GM18507 (cell line): ENCODE results near the gene BCAS3.

Experiments
- DNase-seq: peaks from one replicate; pipeline ENCODE4 v3.0.0; 2011; ENCODE audit warnings: low read depth; ENCODE audit not compliant: insufficient read length; ENCODE audit errors: extremely low spot score
- FAIRE-seq: peaks from 2 replicates; lab custom pipeline; 2011; peaks lifted over from hg19 to GRCh38; lab: Jason Lieb, UNC

The BCAS3 gene

DNA sequence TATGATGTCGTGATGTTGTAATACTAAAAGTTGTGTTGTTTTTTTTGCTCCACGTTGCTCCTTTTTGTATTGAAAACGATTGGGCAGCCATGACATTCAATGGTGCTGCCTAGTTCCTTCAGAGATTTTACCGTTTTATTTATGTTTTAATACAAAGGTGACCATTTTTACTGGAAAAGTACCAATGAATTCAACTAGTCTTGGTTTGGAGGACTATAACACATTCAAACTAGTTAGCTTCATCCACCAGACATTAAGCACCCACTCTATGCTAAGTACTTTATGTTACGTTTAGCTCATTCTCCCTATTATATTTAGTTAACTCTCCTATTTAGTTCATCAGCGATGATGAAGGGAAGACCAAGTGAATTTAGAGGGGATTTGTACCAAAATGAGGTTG, 605.4 kb downstream of the BCAS3 start:
- FAIRE-seq (no peak), DNase-seq (no peak)

DNA sequence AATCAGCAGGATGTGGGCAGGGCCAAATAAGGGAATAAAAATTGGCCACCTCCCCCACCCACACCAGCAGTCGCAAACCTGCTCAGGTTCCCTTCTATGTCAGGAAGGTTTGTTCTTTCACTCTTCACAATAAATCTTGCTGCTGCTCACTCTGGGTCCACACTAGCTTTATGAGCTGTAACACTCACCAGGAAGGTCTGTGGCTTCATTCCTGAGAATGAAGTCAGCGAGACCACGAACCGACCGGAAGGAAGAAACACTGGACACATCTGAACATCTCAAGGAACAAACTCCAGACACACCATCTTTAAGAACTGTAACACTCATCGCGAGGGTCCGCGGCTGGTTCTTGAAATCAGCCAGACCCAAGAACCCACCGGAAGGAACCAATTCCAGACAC, 606.5 kb downstream of the BCAS3 start:
- FAIRE-seq = no peak
- no peak for DNase-seq

DNA sequence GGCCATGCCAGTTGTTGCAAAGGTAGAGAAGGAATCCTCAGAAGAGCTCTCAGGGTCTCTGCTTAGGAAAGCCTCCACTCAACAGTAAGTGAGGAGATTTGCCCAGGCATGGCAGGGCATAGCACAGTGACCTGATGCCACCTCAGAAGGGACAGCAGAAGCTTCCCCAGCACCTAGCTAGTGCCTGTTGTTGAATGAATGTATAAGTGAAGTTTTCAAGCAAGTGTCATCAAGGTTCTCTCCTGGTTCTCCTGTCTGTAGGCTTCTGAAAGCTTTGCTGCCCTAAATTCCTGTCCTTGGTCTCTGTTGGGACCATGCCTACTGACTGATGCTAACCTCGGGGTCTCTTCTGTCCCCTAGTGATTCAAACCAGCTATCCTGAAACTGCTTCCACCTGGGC, 607.1 kb downstream of the BCAS3 start:
- DNase-seq (no peak), FAIRE-seq (no peak)

DNA sequence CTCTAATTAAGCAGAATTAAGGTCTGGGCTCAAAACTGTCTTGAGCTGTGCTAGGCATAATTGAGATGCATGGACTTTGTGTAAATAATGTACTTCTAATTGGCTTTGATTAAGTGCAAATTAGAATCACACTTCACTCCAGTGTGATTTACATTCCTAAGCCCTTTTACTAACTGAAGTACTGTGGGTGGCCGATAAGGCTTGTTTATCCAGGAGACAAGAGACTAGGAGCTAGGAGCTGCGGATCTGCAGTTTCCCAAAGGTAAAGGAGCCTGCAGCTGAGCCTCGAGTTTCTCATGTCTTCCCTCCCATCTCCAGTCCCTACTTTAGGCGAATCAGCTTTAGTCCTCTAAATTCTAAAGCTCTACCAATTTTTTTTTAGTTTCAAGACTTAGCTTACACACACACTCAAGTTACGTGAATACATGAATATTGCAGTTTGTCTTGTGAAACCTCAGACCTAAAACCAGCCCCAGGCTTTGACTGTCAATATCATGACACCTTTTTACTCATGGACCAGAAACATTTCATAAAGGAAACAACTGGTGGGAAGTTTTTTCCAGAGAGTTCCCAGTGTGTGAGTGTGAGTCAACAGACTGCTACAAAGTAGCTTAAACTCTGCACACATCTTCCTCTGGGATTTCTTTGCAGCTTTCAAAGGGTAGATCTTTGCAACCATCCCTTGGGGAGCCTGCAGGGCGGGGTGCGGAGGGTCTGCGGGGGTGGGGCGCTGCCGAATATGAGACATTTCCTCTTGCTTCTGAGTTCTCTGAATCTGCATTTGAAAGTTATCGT, 608.1 kb downstream of the BCAS3 start:
- no peak for DNase-seq
- FAIRE-seq = no peak

DNA sequence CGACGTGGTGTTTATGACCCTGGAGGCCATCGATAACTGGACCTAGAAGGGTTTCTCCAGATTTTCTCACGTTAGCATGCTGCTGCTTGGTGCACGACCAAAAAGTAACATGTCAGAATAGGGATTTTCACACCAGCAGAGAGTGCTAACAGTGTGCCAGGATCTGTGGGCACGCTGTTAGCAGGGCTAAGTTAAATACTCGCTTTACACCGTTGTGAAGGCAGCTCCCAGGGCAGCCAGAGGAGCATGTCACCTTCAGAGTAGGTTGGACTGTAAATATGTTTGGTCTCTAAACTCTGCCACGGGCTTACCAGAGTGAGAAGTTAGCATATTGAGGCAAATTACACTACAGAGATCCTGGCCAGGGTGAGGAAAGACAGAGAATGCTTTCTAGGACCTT, 608.8 kb downstream of the BCAS3 start:
- no peak for FAIRE-seq
- DNase-seq = no peak

DNA sequence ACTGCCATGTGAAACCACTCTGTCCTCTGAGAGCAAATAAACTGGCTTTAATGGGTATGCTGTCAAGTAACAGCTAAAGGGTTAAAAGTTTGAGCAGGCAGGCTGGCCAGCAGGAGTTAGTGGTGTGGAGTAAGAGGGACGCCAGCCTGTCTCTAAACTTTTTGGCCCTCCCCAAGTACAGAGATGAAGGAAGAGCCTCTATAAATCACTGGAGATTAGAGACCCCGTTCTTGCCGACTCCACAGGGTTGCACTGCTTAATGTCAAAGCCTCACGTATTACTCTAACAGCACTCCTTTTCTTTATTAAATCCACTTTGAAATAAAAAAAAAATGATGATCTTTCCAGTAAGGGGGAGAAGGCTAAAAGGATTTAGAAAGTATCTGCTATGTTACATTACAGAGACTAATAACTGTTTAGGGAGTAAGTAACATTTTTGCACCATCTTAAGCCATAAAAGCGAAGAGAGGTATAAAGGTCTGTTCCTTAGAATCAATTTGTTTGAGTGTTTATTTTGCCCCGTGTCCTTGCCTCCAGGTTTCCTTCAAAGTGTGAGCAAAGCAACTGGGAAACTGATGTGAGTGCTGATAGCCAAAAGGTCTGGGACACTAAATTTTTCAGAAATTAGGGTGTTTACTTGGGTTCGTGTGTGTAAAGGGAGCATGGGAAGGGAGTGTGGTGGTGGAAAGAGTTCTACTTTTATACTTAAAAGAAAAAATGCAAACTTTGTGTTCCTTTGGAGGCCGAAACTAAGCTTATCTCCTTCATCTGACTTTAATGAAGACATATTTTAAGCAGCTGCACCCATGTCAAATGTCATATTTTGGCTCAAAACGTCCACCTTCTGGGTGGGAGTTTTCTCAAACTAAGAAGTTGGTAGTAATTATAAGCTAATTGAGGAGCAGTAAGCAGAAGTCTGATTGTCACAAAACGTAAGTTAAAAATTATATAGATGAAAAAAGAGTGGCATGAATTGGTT, 612.0 kb downstream of the BCAS3 start:
- FAIRE-seq (no peak), DNase-seq (no peak)

DNA sequence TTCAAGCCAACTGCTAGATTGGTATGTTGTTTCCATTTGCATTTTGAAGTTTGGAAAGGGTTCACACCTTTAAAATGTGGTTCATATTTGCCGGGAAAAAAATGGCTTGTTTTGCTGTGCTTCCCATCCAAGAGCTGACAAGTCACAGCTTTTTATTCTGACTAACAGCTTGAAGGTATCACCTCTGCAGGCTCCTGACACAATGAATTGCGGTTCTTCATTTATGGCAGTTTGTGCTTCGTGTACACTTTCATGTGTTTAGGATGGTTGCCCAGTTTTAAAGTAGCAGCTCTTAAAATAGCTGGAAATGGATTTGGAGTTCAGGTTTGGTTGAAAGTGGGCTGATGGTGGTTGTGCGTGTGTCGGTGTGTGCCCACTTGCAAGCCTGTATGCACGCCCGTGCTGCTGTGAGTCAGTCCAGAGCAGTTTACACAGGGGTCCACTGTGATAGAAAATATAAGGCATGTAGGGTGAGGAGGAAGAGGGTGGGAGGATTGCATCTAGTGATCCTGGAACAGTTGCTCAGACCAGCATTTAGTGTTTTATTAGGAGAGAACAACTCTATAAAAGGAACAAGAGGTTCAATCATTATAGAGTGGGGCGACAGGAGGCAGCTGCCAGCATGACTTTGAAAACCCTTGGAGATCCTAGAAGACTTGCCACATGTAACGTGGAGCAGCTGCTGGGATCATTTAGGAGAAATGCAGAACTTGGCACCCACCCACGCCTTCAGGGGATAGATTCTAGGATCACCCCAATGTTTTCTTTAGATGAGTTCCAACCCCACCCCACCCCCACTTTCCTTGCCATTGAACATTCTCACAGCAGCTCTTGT, 614.0 kb downstream of the BCAS3 start:
- FAIRE-seq = no peak
- DNase-seq = no peak

DNA sequence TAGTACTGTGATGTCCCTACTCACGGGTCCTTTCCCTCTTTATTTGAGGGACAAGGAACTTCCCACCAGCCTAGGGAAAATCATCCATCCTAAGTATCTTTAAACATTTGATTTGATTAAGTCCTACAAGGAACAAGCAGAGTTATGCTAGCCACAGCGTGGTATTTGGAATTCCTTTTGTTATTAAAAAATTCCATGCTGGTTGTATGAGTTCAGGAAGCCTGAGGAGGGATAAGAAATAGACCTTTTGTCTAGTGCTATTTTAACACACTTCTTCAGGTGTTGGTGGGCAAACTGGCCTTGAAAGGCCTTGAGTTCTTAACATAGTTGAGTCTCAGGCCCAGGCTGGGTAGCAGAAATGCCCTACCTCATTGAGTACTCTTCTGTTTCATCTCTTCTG, 616.6 kb downstream of the BCAS3 start:
- FAIRE-seq (no peak), DNase-seq (no peak)

DNA sequence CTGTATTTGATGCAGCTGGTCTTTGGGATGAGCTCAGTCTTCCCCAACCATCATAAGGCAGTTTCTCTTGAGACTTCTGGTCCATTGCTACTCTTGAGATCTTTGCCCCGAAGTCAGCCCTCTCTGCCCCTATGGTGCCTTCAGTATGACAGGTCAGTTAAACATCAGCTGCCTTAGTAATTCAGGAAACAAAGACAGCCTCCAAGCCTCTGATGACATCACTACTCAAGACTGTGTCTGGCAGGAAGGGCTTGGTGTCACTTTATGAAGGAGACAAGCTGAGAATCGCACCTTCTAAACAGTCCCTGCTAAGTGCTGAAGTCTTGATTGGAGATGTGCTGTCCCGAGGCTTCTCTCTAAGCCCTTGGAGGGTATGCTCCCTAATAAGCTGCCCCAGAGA, 617.1 kb downstream of the BCAS3 start:
- no peak for DNase-seq
- no peak for FAIRE-seq

DNA sequence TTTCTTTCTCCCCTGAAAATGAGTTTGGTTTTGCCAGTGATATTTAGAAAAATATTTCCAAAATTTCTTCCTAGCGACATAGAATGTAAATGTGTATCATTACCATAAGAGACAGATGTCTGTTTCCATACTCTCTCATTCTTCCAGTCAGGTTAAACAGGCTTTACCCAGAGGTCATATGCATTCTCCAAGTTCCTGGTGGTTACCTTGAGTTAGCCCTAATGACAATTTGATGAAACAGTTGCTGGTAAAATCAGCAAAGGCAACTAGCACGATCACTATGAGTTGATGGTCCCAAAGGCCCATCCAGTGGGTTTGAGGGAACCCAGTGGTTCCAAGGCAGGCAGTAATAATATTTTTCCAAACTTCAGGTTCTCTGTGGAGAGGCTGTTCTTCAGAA, 618.4 kb downstream of the BCAS3 start:
- DNase-seq (no peak), FAIRE-seq (no peak)

DNA sequence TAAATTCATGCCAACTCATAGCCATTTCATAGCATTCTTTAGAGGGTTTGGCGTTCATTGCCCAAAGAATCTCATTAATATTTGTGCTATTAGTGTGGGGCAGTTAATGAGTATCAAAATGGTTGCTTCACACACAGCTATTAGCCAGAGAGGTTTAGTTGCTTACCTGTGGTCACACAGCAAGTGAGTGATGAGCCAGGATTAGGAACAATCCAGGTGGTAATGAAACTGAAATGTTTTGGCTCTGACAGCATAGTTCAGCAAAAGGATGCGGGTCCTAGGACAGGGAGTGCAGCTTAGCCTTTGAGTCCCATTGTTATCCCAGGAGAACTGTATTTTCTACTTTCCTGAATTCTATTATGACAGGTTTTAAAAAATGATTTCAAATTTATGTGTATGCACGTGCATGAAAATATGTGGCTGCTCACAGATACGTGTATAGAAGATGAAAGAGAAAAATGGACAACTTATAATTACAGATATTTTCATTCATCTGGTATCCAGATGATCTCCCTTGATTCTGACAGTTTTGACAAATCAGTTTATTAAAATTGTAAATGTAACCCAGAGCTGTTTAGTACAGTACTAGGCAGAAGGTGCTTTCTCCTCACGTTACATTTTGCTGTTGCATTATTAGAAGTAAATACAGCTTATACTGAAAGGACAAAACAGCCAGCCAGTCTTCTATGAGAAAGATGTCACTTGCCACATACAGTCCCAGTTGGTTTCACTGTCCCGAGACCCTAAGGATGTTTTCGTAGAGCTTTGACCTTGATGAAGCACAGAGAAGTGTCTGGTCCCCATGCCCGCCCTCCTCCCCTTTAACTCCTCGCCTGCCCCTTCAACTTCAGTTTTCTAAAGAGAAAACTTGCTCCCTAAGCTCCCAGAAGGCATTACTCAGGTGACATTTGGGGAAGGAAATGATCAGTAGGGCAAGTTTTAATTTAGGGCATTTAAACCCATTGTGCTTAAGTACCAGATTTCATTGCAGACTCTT, 622.2 kb downstream of the BCAS3 start:
- no peak for FAIRE-seq

DNA sequence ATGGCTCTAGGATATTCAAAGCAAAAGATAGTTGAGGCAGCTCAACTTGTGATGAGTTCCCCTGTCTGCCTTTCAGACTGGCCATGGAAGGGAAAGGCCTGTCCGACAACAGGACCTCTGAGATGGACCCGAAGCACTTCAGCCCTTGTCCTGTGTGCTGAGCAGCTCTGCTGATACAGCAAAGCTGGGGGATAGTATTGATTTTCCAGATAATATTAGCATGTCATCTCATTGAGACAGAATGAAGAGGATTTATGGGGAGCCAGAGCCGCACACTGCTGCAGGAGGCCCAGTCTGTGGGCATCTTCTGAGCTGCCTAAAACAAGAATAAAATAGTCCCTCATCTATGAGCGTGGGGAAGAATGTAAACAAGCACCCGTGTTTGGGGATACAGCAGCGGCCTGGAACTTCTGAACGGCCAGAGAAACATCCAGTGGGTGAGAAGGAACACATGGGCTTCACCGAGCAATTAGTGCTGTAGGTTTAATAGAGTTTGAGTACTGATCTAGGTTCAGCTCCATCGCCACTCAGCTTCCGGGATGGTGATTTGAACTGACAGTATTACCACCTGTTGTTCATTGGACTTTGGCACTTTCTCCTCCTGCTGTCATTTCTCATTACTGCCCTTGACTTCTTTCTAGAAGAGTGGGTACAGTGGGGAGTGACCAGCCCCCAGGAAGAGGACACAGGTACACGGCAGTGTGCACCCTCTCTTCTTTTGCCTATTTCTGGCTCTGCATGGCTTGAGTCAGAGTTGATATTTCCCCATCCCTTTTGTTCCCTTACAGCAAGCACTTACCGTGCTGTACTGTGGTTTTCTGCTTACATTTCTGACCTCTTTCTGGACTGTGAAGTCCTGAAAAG, 625.5 kb downstream of the BCAS3 start:
- no peak for FAIRE-seq
- no peak for DNase-seq

More for the DNA sequence above, 622.2 kb downstream of the BCAS3 start:
- DNase-seq = no peak

DNA sequence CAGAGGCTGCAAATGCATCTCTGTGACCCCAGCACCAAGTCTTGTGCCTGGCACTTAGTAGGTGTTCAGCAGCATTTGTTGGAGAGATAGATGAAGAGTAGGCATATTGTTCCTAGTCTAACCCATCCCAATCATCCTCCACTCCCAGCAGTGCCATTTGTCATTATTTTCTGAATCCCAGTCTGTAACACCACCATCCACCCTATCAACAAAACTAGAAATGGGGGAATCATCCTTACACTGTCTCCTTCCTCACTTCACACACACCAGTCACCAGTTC, 626.1 kb downstream of the BCAS3 start:
- FAIRE-seq (no peak), DNase-seq (no peak)

DNA sequence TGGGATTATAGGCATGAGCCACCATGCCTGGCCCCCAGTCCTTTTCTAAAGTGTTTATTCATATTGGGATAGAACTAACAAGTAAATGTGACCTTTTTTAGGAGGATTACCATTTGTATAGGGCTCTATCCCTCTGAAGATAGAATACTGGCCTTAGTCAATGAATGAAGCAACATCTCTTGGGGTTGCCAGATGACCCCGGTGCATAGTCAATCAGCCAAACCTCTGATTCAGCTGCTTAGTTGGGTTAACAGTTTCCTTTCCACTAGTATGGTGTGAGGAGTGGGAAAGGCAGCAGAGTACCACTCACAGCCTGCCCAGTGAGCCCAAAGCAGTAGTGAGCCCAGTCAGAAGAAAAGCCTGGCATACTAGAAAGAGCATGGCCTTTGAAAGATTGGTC, 627.4 kb downstream of the BCAS3 start:
- DNase-seq (no peak), FAIRE-seq (no peak)

DNA sequence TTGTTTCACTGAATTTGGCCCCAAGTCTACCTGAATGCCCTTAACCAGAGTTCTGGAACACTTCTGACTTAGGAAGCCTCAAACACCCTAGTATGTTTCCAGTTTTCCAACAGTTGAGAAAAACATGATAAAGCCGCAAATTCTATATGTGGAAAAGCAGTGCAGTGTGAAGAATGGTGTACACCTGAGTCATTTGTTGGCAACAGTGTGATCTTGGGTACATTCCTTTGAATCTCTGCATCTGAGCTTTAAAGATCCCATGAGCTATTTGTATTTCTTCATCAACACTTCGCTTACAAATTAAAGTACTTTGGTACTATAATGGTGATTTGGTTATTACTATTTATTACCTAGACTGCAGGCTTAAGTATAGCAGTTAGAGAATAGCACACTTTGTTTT, 628.4 kb downstream of the BCAS3 start:
- no peak for DNase-seq
- no peak for FAIRE-seq

DNA sequence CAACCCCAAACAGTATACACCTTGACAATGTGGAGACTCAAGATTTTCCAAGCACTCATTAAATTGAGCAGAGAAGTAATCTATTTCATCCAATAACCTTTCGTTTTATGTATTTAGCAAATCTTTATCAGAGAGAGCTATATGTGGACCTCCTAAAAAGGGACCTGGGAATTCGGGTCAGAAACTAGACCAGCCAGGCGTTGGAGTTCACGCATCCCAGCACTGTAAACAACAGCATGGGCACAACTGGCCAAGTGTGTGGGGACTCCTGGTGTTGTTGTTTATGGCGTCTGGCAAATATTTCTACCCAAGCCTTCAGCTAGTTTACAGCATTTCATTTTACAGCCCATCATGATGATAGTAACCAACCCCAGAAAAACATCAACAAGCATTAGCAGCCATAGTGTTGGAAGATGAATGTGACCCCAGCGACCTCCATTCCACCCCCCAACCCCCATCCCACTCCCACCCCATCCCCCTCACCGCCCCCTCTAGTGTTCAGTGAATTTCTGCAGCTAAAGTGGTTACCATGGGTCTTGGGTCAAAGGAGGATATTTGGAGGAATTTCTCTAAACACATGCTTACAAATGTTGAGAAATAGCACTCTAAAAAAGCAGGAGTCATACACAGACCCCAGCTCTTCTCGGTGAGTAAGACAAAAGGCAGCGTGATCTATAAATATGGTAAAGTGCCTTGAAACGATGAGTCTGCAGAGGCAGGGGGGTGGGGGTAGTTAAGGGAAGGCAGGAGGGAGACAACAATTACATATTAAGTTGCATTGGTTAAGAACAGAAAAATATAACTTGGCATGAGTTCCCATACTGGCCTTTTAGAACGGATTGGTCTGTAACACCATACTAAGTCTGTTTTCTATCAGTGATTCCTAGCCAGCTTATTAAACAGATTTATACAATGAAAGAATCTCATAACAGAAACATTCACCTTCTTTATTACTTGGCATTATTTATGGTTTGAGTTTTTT, 630.5 kb downstream of the BCAS3 start:
- no peak for DNase-seq
- no peak for FAIRE-seq
